GM10847 (cell line): ENCODE results near the gene CRYBG2.

Experiments used
- POLR2A ChIP-seq: IDR thresholded peaks from 2 replicates; pipeline ENCODE4 v1.6.1; 2011; ENCODE audit not compliant: insufficient read length; ENCODE audit errors: extremely low read depth

Gene CRYBG2

GRCh38 chr1:26359981-26360806, 6.3 kb upstream of the CRYBG2 start:
- TF ChIP-seq POLR2A, result no peak

- TF ChIP-seq POLR2A, result no peak
Observed at GRCh38 chr1:26358411-26359384, 4.8 kb upstream of the CRYBG2 start.

GRCh38 chr1:26357121-26357602, 3.2 kb upstream of the CRYBG2 start:
- no peak for TF ChIP-seq POLR2A

- TF ChIP-seq POLR2A, result no peak
Observed at GRCh38 chr1:26356106-26356505, 2.2 kb upstream of the CRYBG2 start.

GRCh38 chr1:26354972-26355371, 1.0 kb upstream of the CRYBG2 start:
- no peak for TF ChIP-seq POLR2A

GRCh38 chr1:26353210-26353859, 595 bp downstream of the CRYBG2 start:
- no peak for TF ChIP-seq POLR2A

GRCh38 chr1:26352338-26352679, 1.6 kb downstream of the CRYBG2 start:
- no peak for TF ChIP-seq POLR2A

- TF ChIP-seq POLR2A, result no peak
Observed at GRCh38 chr1:26351590-26352337, 2.2 kb downstream of the CRYBG2 start.

GRCh38 chr1:26350701-26351589, 3.0 kb downstream of the CRYBG2 start:
- no peak for TF ChIP-seq POLR2A

- no peak for TF ChIP-seq POLR2A
Observed at GRCh38 chr1:26350343-26350700, 3.6 kb downstream of the CRYBG2 start.

GRCh38 chr1:26349877-26350244, 4.1 kb downstream of the CRYBG2 start:
- TF ChIP-seq POLR2A, result no peak

GRCh38 chr1:26349188-26349876, 4.6 kb downstream of the CRYBG2 start:
- TF ChIP-seq POLR2A, result no peak
